ENCODE measurements around the gene ALKBH6.
"Not testable (repeated sequence)": the region's sequence is repeated elsewhere in the genome, so short reads cannot be mapped to it uniquely, and the experiment has no call there.

Gene ALKBH6

DNA sequence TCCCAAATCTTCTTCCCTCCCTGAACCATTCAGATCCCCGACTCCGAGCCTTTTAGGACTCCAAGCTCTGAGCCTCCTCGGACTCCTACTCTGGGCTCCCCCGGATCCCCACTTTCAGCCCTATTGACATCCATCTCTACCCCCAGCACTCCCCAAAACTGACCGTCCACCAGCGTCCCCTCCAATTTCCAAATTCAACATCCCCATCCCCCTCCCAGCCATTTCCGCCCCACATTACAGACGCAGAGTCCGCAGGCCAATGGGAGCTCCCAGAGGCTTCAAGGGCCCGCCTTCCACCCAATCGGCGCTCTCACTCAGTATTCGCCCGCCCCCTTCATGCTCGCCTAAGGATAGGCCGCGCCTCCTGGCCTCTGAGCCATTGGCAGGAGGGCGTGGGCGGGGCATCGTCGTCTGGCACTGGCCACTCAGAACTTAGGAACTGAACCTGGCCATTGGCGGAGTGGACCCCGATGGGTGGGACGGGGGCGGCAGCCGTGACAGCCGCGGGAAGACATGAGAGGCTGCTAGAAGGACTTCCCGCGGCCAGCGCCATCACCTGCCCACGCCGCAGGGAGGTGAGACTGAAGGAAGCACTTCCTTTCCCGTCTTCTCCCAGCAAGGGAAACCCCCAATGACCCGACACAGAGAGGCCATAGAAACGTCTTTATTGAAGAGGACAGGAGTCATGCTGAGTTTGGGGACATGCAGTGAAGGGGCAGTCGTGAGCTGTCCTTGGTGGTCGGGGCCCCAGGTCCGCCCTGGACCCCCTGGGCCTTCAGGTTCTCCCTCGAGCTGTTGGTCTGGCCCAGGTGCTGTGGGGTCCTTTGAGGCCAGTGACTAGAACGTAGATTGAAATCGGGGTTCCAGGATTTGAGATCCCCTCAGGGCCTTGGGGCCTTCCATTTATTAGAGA lies at the start of gene ALKBH6:
ALKBH6 (minus strand) TSS at position 202 of the 913 bp plus-strand sequence. CDS start 816 bp downstream, outside the sequence.
- peak; percentile 99 for DNase-seq (ENCODE audit: low spot score)

DNA sequence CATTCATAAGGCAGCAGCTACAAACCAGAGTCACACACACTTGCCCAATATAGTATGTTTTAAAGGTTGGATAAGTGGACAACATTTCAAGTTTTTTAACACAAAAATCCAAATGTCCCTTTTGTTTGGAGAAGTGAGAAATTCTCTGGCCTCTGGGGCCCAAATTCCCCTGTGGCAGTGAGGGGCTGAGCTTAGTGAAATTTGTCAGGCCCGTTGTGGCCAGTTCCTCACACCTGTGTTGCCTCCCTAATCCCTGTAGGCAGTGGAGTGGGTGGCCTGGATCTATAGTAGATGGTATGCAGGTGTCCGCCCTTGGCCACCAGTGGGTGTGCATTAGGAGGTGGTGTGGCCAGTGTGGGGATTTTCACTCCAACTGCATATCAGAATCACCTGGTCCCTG lies 47.4 kb upstream of the ALKBH6 start:
- DNase-seq (ENCODE audit: low spot score): no peak

DNA sequence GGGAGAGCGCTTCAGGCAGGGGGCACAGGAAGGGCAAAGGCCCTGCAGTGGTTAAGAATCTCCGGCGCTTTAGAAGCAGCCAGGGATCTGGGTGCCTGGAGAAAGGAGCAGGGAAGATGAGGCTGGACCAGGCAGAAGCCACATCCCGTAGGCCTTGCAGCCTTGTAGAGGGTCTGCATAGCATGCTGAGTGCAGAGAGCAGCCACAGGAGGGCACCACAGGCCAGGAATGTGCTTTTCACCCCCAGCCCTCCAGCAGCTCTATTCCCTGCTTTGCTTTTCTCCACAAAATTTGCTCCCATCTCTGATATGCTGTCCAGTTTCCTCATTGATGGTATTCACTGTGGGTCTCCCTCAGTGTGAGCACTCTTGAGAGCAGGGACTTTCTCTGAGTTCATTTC lies 46.4 kb upstream of the ALKBH6 start:
- peak; percentile 82 for DNase-seq (ENCODE audit: low spot score)

DNA sequence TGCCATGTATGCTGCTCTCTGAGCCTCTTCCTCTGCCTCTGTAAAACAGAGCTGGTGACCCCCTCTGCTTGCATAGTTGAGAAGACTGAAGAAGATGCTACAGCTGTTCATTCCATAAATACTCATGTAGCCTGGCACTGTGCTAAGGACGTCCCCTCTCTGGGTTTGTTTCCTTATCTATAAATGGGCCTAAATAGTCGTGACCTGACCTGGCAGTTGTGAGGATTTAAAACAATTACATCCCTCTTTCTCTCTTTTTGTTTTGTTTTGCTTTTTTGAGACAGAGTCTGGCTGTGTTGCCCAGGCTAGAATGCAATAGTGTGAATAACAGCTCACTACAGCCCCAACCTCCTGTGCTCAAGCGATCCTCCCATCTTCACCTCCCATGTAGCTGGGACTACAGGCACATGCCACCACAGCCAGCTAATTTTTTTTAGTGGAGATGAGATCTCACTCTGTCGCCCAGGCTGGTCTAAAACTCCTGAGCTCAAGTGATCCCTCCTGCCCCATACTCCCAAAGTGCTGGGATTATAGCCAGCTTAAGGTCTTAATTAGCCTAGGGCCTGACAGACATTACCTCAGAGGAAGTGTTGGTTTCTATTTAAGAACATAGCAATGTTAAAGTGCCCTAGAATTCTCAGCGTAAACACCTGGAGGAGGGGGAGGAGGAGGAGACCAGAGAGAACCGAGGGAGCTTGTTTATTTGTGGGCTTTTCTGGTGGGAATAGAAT lies 45.3 kb upstream of the ALKBH6 start:
- no peak for DNase-seq (ENCODE audit: low spot score)

DNA sequence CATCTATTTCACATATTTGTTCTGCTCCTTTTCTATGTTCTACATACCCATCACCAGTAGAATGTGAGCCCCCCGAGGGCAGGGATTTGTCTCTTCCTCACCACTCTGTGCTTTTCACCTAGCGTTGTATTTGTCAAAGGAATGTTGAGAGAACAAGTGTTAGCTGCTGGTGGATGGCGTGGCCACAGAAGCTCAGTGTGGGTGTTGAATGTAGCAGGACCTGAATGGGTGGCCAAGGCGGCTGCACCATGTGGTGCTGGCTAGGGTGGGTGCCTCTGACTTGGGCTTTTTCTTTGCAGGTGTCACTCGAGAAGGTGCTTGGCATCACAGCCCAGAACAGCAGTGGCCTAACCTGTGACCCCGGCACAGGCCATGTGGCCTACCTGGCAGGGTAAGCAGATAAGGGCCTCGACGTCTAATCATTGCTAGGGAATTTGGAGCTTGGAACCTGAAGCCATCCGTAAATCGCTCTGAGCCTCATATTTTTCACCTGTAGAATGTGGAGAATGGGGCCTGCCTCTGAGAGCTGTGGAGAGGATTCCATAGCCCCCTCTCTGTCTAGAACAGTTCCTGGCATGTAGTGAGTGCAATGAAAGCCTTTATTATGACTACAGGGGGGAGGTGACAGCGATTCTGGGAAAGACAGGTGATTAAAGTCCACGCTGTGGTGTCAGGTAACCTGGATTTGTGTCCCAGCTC lies 44.6 kb upstream of the ALKBH6 start:
- DNase-seq (ENCODE audit: low spot score): no peak

DNA sequence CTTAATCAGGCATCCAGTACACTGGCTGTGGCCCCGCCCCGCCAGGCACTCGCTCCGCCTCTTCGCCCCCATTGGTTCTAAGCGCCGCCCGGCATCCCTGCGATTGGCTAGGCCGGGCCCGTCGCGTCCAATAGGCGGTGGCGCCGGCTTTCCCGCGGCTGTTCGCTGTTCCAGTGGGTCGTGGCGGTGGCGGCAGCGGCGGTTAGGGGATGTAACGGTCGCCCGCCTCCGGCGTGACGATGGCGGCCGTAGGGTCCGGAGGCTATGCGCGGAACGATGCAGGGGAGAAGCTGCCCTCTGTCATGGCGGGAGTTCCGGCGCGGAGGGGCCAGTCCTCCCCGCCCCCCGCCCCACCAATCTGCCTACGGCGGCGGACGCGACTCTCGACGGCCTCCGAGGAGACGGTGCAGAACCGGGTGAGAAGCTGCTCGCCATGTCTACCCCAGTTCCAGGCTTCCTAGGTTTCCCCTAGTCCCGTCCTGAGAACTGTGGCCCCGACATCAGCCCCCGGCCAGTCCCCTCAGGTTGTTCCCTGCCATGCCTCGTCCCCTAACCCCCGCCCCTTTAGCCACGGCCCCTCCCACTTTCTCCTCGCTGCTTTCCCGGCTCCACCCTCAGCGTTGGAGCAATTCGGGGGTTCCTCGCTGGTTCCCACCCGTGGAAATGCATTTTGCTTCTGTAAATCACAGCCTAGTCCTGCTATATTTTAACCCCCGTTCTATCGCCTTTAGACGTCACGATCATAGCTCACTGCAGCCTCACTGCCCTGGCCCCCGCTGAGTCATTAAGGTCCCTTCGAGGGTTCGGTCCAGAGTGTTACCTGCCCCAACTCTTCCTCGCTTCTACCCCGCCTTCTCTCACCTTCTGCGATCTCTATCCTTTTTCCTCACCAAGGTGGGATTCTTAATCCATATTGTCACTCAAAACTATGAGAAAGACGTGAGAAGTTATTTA lies 41.0 kb upstream of the ALKBH6 start, which contains the start of gene WDR62:
WDR62 (plus strand) TSS at position 165 of the 954 bp plus-strand sequence; CDS start at position 240, 75 bp downstream.
- DNase-seq (ENCODE audit: low spot score): no peak

DNA sequence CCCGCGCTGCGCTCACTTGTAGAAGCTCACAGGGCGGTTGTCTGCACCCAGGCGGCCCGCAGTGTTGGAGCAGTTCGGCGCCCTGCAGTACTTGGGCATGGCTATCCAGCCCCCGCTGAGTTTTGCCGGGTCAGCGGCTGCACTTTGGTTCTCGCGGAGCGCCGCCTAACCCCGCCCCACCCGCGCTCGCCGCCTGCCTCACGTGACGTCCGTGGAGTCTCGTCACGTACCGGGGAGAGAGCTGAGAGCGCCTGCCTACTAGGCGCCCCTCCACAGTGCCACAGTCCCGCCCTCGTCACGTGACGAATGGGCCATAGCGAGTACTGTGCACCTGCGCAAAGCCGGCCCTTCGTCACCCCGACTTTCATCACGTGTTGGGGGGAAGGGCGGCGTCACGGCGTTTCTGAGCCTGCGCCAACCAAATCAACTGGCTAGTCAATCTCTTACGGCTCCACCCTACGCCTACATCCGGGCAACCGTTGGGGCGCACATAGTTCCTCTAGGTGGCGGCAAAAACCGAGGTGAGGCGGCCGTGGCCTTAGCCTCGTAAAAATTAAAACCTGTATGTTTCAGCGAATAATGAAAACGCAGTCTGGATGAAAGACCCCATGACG lies 40.2 kb upstream of the ALKBH6 start, which contains the start of gene THAP8:
THAP8 (minus strand) TSS at position 167 of the 614 bp plus-strand sequence; CDS start at position 99, 68 bp downstream.
- peak; percentile 99 for DNase-seq (ENCODE audit: low spot score)

DNA sequence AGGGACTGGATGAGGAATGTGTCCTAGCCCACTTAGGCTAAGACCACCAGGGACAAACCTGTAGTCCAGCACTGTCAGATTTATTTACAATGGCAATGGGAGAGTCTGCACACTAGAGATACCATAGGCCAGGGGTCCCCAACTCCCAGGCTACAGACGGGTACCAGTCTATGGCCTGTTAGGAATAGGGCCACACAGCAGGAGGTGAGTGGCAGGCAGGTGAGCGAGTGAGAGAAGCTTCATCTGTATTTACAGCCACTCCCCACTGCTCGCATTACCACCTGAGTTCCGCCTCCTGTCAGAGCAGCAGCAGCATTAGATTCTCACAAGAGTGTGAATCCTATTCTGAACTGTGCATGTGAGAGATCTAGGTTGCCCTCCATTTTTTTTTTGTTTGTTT lies 37.6 kb upstream of the ALKBH6 start:
- DNase-seq (ENCODE audit: low spot score): no peak

DNA sequence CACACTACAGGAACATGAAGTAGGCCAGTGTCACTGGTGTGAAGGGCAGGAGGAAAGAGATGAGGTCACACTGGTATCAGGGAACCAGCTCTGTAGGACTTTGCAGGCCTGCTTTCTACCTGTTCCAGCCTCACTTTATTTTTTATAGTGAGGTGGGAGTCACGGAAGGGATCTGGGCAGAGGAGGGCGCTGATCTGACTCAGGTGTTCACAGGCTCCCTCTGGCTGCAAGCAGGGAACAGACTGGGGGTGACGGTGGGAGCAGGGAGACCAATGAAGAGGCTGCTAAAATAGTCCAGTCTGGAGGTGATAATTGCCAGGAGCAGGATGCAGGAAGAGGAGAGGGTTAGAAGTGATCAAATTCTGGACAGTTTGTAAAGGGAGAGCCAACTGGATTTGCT lies 37.2 kb upstream of the ALKBH6 start:
- DNase-seq (ENCODE audit: low spot score): no peak

DNA sequence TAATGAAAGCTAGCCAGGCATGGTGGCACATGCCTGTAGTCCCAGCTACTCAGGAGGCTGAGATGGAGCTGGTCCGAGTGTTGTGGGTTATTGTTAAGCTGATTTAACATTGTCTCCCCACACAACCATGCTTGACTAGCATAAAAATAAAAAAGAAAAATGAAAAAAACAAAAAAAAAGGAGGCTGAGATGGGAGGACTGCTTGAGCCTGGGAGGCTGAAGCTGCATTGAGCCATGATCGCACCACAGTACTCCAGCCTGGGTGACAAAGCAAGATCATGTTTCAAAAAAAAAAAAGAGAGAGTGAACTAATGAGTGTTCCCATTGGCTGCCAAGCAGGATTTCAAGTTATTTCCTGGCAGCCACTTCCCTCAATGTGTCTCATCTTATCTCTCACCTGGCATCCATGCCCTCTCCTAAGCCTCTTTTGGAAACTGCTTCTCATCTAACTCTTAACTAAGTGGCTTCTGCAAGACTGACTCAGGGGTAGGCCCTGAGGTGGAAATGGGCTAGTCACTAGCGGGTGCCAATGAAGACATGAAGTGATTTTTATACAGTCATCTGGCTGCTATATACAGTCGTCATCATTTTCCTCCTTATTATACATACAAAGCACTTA lies 35.2 kb upstream of the ALKBH6 start:
- DNase-seq (ENCODE audit: low spot score): no peak

DNA sequence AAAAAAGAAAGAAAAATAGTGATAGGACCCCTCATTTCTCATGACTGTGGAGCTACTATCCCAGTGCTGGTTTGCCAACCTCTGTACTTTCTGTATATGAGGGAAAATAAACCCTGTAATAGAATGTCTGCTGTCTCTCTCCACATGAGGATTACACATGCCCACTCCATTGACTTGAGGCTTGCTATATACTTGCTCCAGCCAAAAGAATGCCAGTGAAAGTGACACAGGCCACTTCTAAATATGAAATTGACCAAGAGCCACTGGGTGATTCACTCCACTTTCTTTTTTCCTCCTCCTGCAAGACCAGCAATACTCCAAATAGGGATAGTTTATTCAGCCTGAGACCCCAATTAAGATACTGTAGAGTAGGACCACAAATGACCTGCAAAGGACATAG lies 33.8 kb upstream of the ALKBH6 start:
- no peak for DNase-seq (ENCODE audit: low spot score)

DNA sequence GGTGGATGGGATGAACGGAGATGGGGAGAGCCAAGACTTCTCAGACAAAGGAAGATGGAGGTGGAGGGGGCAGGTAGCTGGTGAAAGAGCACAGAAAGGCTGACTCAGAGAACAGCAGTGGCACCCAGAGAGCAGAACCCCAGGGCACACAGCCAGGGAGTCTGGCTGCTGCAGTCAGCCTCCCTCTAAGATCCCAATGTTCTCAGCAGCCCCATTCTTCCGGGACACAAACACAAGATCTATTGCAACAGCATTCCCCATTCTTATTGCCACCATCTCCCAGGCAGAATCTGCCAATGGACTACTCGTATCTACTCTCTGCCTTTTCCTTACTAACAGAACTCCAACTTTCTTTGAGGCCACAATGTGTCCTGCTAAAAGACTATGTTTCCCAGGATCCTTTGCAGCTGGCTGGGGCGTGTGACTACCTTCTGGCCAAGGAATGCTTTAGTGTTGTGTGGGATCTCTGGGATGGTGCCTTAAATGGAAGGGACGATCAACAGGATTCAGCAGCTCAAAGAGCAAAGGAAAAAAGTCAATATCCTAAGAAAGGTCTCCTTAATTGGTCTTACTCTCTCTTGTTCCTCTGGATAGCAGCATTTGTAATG lies 32.5 kb upstream of the ALKBH6 start:
- peak; percentile 56 for DNase-seq (ENCODE audit: low spot score)

DNA sequence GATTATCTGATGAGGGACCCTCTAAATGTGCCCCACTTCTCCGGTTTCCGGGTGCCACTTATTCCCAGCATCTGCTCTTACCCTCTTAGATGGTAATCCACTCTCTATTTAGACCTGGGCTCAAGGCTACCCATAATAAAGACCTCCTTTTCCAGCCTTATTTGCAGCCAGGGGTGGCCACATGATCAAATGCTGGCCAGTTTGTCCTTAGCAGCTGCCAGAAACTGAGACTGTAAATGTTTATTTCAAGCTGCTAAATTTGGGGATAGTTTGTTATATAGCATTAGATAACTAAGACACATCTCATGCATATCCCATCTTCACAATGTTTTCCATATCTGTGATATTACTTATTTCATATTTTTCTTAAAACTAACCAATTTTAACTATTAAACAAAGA lies 29.9 kb upstream of the ALKBH6 start:
- DNase-seq (ENCODE audit: low spot score): peak; percentile 71

DNA sequence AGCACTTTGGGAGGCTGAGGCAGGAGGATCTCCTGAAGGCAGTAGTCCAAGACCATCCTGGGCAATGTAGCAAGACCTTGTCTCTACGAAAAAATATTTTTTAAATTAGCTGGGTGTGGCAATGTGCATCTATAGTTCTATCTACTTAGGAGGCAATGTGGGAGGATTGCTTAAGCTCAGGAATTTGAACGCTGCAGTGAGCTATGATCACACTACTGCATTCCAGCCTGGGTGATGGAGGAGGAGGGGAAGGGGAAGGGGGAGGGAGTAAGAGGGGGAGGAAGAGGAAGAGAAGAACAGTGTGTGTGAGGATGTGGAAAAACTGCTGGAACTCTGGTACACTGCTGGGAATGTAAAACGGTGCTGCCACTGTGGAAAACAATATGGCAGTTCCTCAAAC lies 27.8 kb upstream of the ALKBH6 start:
- DNase-seq (ENCODE audit: low spot score): no peak

DNA sequence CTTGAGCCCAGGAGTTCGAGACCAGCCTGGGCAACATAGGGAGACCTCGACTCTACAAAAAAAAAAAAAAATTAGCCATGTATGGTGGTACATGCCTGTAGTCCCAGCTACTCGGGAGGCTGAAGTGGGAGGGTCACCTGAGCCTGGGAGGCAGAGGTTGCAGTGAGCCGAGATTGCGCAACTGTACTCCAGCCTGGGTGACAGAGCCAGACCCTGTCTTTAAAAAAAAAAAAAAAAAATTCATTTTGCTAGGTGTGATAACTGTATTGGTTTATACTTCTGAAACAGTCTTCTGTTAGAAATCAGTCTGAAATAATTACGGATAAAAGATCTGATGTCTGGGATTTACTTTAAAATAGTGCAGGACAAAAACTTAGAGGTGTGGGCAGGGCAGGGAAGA lies 27.1 kb upstream of the ALKBH6 start:
- not testable (repeated sequence) for DNase-seq (ENCODE audit: low spot score)

DNA sequence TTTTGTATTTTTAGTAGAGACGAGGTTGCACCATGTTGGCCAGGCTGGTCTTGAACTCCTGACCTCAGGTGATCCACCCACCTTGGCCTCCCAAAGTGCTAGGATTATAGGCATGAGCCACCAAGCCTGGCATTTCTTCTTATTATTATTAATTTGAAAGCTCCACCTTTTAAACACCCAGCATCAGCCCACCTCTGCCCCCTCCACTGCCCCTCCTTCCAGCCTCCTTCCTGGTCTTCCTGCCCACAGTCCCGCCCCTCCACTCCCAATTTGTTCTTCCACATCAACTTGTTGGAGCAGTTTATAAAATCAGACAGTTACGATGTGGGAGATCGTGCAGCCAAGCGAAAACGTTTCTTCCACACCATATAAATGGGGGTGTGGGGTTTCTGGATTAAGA lies 26.5 kb upstream of the ALKBH6 start:
- no peak for DNase-seq (ENCODE audit: low spot score)

DNA sequence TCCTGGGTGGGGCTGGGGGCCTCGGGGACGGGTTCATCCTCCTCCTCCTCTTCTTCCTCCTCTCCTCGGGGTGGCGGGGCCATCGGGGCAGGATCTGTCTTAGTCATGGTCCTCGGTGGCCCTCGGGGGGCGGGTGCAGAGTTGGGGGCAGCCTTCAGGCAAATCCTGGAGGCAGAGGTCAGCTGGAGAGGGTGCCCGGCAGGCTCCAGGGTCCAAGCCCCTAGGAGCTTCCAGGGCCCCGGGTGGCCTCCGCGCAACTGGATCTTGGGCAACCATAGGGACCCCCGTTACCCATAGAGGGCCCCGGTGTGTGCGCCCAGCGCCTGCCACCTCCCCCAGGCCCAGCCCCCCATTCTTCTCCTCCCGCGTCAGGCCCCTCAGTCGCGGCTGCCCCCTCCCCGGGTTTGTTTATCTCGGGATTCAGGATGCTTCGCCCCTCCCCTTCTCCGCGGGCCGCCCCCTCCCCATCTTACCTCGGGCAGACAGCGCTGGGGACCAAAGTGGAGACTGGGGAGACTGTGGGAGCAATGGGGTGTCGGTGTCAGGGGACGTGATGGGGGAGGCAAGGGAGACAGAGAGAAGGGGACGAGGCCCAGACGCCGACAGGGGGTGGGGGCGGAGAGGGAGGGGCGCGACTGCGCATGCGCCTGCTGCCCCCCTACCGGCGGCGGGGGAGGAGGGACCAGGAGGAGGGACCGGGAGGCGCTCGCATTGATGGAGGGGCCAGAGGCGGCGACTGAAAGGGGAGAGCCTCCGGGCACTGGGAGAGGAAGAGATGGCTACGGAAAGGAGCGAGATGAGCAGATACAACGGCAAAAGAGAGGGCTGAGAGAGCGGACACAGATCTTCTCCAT lies 18.5 kb upstream of the ALKBH6 start, which contains the start of gene CLIP3:
CLIP3 (minus strand) TSS at position 623 of the 854 bp plus-strand sequence; CDS start at position 107, 516 bp downstream.
- peak; percentile 71 for DNase-seq (ENCODE audit: low spot score)

DNA sequence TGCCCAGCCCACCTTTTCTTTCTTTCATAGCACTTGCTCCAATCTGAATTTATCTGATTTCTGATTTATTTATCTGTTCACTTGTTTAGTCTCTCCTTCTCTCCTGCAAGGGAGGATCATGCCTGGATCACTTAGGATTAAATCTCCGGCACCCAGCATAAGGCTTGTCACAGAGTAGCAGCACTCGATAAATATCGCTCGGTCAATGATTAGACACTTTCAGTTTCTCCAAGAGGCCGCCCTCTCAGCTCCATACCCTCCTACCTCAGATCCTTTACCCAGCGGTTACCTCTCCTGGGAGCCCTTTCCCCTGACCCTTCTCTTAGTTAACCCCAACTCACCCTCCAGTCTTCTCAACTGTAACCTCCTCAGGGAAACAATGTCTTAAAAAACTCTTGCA lies 17.3 kb upstream of the ALKBH6 start:
- no peak for DNase-seq (ENCODE audit: low spot score)
